HepG2 (cell line): ENCODE measurements around the gene CEP164. TPM values are rescaled to one million over a fixed set of nuclear protein-coding genes. Genes with fewer than 3 reads are reported as not detected.
A peak's percentile ranks its signal among the peaks of the same experiment; 100 is the strongest.

Experiments used
- ELF3 ChIP-seq: IDR thresholded peaks from 2 replicates; pipeline ENCODE4 v1.6.1; 2016; ENCODE audit warnings: missing genetic modification reagents, missing compliant biosample characterization
- HMGXB4 ChIP-seq, 2 experiments: sonication (generic) in 1 of 2; formaldehyde crosslinking in 1 of 2; IDR thresholded peaks; 2 replicates each; pipeline versions ENCODE4 v1.4.0 to v1.6.1; 2018 to 2020; ENCODE audit warnings: missing genetic modification reagents in 2 of 2, borderline replicate concordance in 1 of 2, low read depth in 1 of 2, mild to moderate bottlenecking in 1 of 2, missing biosample characterization in 1 of 2
- JUND ChIP-seq: sonication (generic); formaldehyde crosslinking; IDR thresholded peaks from 2 replicates; pipeline ENCODE4 v1.8.0; 2022; ENCODE audit warnings: mild to moderate bottlenecking, missing genetic modification reagents
- KAT8 ChIP-seq: IDR thresholded peaks from 2 replicates; pipeline ENCODE4 v1.6.1; 2016; ENCODE audit warnings: missing genetic modification reagents, missing compliant biosample characterization
- MAF1 ChIP-seq: sonication (generic); formaldehyde crosslinking; IDR thresholded peaks from 2 replicates; pipeline ENCODE4 v1.5.0; 2020; ENCODE audit warnings: missing genetic modification reagents, borderline replicate concordance
- MAX ChIP-seq: IDR thresholded peaks from 2 replicates; pipeline ENCODE4 v1.6.1; 2012; ENCODE audit warnings: inconsistent platforms
- MYC ChIP-seq: sonication (generic); formaldehyde crosslinking; IDR thresholded peaks from 2 replicates; pipeline ENCODE4 v1.9.0; 2021; ENCODE audit warnings: missing genetic modification reagents, borderline replicate concordance
- SAP130 ChIP-seq: IDR thresholded peaks from 2 replicates; pipeline ENCODE4 v1.6.1; 2016; ENCODE audit warnings: low read depth
- STAT5B ChIP-seq: sonication (generic); formaldehyde crosslinking; IDR thresholded peaks from 2 replicates; pipeline ENCODE4 v1.4.0; 2020; ENCODE audit warnings: missing genetic modification reagents
- ZGPAT ChIP-seq: IDR thresholded peaks from 2 replicates; pipeline ENCODE4 v1.6.1; 2016; ENCODE audit warnings: mild to moderate bottlenecking
- ZNF317 ChIP-seq: sonication (generic); formaldehyde crosslinking; IDR thresholded peaks from 2 replicates; pipeline ENCODE4 v1.5.0; 2020; ENCODE audit warnings: mild to moderate bottlenecking, missing genetic modification reagents
- ZNF614 ChIP-seq: IDR thresholded peaks from 2 replicates; pipeline ENCODE4 v1.6.1; 2018; ENCODE audit warnings: missing biosample characterization, missing genetic modification reagents, inconsistent platforms, borderline replicate concordance
- ZNF639 ChIP-seq: conservative IDR thresholded peaks from 2 replicates; pipeline ENCODE4 v1.6.1; 2018; ENCODE audit warnings: missing genetic modification reagents
- ZNF691 ChIP-seq: sonication (generic); formaldehyde crosslinking; IDR thresholded peaks from 2 replicates; pipeline ENCODE4 v1.4.0; 2020; ENCODE audit warnings: missing genetic modification reagents, low read depth, mild to moderate bottlenecking, borderline replicate concordance
- ZNF720 ChIP-seq: sonication (generic); formaldehyde crosslinking; IDR thresholded peaks from 2 replicates; pipeline ENCODE4 v1.4.0; 2020; ENCODE audit warnings: missing genetic modification reagents
- ZNF770 ChIP-seq: sonication (generic); formaldehyde crosslinking; IDR thresholded peaks from 2 replicates; pipeline ENCODE4 v1.5.0; 2020; ENCODE audit warnings: mild to moderate bottlenecking, missing genetic modification reagents
- ZNF780A ChIP-seq: sonication (generic); formaldehyde crosslinking; IDR thresholded peaks from 2 replicates; pipeline ENCODE4 v1.8.0; 2022; ENCODE audit warnings: mild to moderate bottlenecking, missing genetic modification reagents, moderate library complexity
- polyA plus RNA-seq, 8 experiments: library from polyadenylated mRNA; depleted of rRNA in 3 of 8; stranded (reverse) in 7 of 8; unstranded in 1 of 8; fragments of >200 nt; fragmentation: Illumina TruSeq in 4 of 8; extraction: Trizol in 4 of 8; gene quantifications; 2 replicates each; pipeline versions ENCODE4 v1.2.1 to v1.2.3, GENCODE V29; 2011 to 2016; ENCODE audit warnings: low read depth in 4 of 8, missing spikeins in 1 of 8, mixed read lengths in 1 of 8; ENCODE audit not compliant: insufficient read depth in 1 of 8
- total RNA-seq, 5 experiments: library from RNA; depleted of rRNA; stranded (reverse); fragments of >200 nt; fragmentation: Illumina TruSeq; extraction: Trizol; gene quantifications; 2 replicates each; pipeline ENCODE4 v1.2.3, GENCODE V29; 2016; ENCODE audit warnings: low read depth in 1 of 5

CEP164 gene
- total and polyA plus RNA-seq, 2 of the 13 experiments (the other 11 are each of a cell fraction or from before 2014, with no cell fraction given), result 11.4 to 15.2 TPM

- TF ChIP-seq HMGXB4 (CRISPR knock-in tag; IDR thresholded peaks at IDR 0.05; ENCODE audit: borderline replicate concordance in 1 of 2, low read depth in 1 of 2) (peak in 1 of 2 experiments; percentile 88; a peak in 2 of 4 replicates), JUND (CRISPR knock-in tag) (no peak), ZNF639 (CRISPR knock-in tag) (peak; percentile 58; the same call in 1 of the 2 replicates), ZNF770 (CRISPR knock-in tag) (no peak; the same call in 1 of the 2 replicates), ZNF780A (no peak), MAF1 (CRISPR knock-in tag) (peak; percentile 69; the same call in 1 of the 2 replicates), ZNF691 (CRISPR knock-in tag) (0 out of 2 replicates have a peak, but pooled peaks have one; percentile 24), MYC (no peak), ELF3 (CRISPR knock-in tag) (peak; percentile 84), SAP130 (CRISPR knock-in tag) (peak; percentile 94), ZNF614 (CRISPR knock-in tag) (no peak), ZGPAT (CRISPR knock-in tag) (peak; percentile 77), STAT5B (CRISPR knock-in tag) (0 out of 2 replicates have a peak, but pooled peaks have one; percentile 50), KAT8 (CRISPR knock-in tag) (peak; percentile 65), MAX (no peak; the same call in 1 of the 2 replicates), ZNF317 (CRISPR knock-in tag) (peak; percentile 66; the same call in 1 of the 2 replicates), ZNF720 (no peak)
These were observed 11.3 kb upstream of the CEP164 start, which contains the start of gene BACE1 (continued) for GRCh38 chr11:117316197-117316961.
